Bronchial epithelial cell (primary cell): ENCODE results near the gene SPATA31E1. TPM values are rescaled to one million over a fixed set of nuclear protein-coding genes. Genes with fewer than 3 reads are reported as not detected.

Experiments
- DNase-seq: peaks from one replicate; pipeline ENCODE4 v3.0.0-alpha.2; 2010; ENCODE audit warnings: low read depth
- FAIRE-seq: peaks from 2 replicates; lab custom pipeline; 2011; peaks lifted over from hg19 to GRCh38; lab: Jason Lieb, UNC
- H3K27me3 ChIP-seq: 2 replicates; pipeline ENCODE4 v1.5.1; 2011; ENCODE audit warnings: low read length; ENCODE audit not compliant: control insufficient read depth, insufficient read depth
- H3K36me3 ChIP-seq: 2 replicates; pipeline ENCODE4 v1.5.1; 2011; ENCODE audit warnings: low read length; ENCODE audit not compliant: control insufficient read depth, insufficient read depth
- H3K4me3 ChIP-seq: 2 replicates; pipeline ENCODE4 v1.5.1; 2011; ENCODE audit warnings: mild to moderate bottlenecking, low read depth, low read length, control low read depth
- CTCF ChIP-seq: IDR thresholded peaks from 2 replicates; pipeline ENCODE4 v1.5.1; 2011; ENCODE audit warnings: mild to moderate bottlenecking, moderate library complexity, low read length, control low read depth, inconsistent platforms; ENCODE audit not compliant: insufficient read depth, severe bottlenecking
- total RNA-seq: library from RNA; depleted of rRNA; stranded (reverse); fragments of >200 nt; gene quantifications from 2 replicates; pipeline ENCODE4 v1.2.1, GENCODE V29; 2014

SPATA31E1 gene
- total RNA-seq, 1 donor from 2014 or later = not detected

GRCh38 chr9:87883274-87883673 is 597 bp downstream of the SPATA31E1 start:
- FAIRE-seq (no peak), DNase-seq (no peak)
- TF ChIP-seq CTCF = no peak
- Histone ChIP-seq H3K36me3 (no peaks in the 10 kb centered on the region), H3K27me3 (no peaks in the 10 kb centered on the region), H3K4me3 (no peak overlapping the region)

GRCh38 chr9:87883990-87884389 is 1.3 kb downstream of the SPATA31E1 start:
- H3K36me3 ChIP-seq = no peaks in the 10 kb centered on the region
- H3K27me3 ChIP-seq = no peaks in the 10 kb centered on the region
- peak; percentile 1 for TF ChIP-seq CTCF
- FAIRE-seq = no peak
- no peak for DNase-seq
- H3K4me3 ChIP-seq = no peak overlapping the region

DNA sequence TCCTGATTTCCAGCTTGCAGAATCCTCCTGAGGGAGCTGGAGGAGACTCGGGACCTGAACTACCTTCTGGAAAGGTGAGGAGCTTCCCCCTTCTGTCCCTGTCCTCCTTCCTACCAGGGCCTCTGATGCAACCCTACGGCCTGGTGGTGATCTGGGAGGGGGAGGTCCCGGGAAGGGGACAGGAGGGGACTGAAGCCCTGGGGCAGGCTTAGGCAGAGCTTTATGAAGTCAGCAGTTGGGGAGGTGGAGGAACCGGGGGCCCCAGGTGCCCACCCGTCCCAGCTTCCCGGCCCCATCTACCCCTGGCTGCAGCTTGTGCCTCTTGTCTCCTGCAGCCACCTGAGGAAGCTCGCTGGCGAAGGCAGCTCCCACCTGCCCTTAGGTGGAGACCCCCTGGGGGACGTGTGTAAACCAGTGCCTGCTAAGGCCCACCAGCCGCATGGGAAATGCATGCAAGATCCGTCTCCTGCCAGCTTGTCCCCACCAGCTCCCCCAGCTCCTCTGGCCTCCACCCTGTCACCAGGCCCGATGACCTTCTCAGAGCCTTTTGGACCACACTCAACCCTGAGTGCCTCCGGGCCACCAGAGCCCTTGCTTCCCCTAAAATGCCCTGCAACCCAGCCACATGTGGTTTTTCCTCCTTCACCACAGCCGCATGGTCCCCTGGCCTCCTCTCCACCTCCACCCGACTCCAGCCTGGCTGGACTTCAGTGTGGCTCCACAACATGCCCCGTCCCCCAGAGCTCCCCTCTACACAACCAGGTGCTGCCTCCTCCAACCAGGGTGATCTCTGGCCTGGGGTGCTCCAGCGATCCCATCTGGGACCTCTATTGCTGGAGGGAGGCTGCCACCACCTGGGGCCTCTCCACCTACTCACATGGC is 2.1 kb downstream of the SPATA31E1 start:
- Histone ChIP-seq H3K27me3 (no peaks in the 10 kb centered on the region), H3K36me3 (no peaks in the 10 kb centered on the region), H3K4me3 (no peak overlapping the region)
- FAIRE-seq = no peak
- no peak for DNase-seq
- no peak for TF ChIP-seq CTCF

DNA sequence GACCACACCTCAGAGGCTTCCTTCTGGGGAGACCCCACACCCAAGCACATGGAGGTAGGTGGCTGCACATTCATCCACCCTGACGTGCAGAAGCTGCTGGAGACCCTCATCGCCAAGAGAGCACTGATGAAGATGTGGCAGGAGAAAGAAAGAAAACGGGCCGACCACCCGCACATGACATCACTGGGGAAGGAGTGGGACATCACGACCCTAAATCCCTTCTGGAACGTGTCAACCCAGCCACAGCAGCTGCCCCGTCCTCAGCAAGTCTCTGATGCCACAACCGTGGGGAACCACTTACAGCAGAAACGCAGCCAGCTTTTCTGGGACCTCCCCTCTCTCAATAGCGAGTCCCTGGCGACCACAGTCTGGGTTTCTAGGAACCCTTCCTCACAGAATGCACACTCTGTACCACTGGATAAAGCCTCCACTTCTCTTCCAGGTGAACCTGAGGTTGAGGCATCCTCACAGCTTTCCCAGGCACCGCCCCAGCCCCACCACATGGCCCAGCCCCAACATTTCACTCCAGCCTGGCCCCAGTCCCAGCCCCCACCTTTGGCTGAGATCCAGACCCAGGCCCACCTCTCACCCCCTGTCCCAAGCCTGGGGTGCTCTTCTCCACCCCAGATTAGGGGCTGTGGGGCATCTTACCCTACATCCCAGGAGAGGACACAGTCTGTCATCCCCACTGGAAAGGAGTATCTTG is 3.0 kb downstream of the SPATA31E1 start:
- FAIRE-seq = no peak

DNA sequence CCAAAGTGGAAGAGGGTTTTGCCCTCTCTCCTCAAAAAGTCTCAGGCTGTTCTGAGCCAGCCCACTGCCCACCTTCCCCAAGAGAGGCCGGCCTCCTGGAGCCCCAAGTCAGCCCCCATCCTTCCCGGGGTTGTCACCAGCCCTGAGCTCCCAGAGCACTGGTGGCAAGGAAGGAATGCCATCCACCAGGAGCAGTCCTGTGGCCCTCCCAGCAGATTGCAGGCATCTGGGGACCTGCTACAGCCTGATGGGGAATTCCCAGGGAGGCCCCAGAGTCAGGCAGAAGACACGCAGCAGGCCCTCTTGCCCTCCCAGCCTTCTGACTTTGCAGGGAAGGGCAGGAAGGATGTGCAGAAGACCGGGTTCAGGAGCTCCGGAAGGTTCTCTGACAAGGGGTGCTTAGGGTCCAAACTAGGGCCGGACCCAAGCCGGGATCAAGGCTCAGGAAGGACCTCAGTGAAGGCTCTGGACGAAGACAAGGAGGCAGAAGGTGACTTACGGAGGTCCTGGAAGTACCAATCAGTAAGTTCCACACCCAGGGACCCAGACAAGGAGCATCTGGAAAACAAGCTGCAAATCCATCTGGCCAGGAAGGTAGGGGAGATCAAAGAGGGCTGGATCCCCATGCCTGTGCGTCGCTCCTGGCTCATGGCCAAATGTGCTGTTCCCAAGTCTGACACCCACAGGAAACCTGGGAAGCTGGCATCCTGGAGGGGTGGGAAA is 3.7 kb downstream of the SPATA31E1 start:
- DNase-seq = no peak
- H3K27me3 ChIP-seq = no peaks in the 10 kb centered on the region
- no peak for TF ChIP-seq CTCF
- no peaks in the 10 kb centered on the region for H3K36me3 ChIP-seq
- no peak for FAIRE-seq
- no peak overlapping the region for H3K4me3 ChIP-seq

More for the DNA sequence above, 3.0 kb downstream of the SPATA31E1 start:
- Histone ChIP-seq H3K36me3 (no peaks in the 10 kb centered on the region), H3K27me3 (no peaks in the 10 kb centered on the region), H3K4me3 (no peak overlapping the region)
- TF ChIP-seq CTCF = no peak
- DNase-seq = no peak
